GM19240 (cell line): ENCODE measurements around the gene DHRSX.
"Not testable (repeated sequence)": the region's sequence is repeated elsewhere in the genome, so short reads cannot be mapped to it uniquely, and the experiment has no call there.

Source experiments
- DNase-seq: peaks from one replicate; pipeline ENCODE4 v3.0.0; 2011; ENCODE audit warnings: low spot score; ENCODE audit not compliant: insufficient read length

The DHRSX gene

DNA sequence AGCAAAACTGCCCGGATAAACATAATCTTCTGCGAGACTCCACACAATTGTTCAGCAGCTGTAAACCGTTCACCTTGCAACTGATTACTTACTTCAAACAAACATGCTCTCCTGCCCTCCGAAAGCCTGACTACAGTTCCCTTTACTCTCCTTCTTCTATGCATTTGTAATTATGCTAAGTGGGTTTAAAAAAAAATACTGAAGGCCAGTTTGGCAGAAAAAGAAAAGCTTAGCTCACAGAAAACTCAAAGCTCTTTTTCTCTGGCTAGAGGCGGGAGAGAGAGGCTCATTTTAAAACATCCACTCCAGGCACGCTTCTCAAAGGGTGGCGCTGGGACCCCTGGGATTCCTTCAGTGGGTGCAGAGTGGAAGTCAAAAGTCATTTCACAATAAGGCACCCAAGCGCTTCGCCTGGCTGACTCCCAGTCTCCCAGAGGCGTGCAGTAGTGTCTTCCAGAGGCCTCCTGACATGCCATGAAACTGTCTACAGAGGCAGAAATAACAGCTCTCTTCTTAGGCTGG, 1.9 kb downstream of the DHRSX start:
- DNase-seq, result no peak

DNA sequence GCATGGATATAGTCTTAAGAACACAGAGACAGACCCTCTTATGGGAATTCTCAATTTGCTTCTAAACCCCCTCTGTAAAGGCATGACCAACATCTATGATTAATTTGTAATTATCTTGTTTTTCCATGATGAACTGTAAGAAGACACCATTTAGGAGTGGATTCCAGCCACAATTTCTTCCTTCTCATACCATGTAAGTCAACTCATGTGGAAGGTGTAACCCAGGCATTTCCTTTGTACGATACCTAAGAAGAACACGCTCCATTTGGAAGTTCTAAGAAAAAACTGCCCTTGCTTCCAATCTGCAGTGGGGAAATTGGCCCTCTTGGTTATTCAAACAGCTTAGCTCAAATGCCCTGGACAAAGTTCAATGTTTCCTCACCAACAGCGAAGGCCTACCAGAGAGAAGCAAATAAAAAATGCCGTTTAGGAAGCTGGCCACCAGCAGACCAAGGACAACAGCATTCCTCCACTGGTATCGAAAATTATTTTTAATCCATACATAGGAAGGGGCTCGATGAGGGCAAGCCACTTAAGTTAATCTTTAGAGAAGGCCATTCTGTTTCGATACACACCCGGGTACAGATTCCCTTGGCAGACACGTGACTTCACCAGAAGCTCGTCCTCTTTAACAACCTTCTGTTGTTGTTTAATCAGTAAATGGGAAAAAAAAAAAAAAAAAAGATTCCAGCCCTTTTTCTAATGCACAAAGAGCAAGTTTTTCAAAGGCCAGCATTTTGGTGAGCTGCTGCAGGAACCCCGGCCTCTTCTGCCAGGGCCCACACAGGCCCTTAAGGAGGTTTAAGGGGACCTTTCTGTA, 2.6 kb downstream of the DHRSX start:
- no peak for DNase-seq

DNA sequence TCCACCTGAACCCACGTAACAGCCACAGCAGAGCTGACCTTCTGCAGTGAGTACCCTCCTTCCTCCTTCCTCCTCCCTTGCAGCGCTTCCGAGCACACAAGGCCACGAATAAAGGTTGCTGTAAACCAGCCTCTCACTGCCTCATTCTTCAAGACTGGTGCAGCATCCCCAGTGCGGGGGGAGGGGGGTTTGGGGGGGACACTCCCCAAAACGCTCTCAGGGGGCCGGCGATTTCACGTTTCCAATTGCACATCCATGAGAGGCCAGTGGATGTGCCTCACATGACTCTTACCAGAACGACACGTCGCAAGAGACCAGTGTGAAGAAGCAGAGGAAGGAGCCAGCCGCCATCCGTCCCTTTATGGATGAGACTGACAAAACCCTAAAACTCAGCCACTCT, 5.2 kb downstream of the DHRSX start:
- DNase-seq, result no peak

DNA sequence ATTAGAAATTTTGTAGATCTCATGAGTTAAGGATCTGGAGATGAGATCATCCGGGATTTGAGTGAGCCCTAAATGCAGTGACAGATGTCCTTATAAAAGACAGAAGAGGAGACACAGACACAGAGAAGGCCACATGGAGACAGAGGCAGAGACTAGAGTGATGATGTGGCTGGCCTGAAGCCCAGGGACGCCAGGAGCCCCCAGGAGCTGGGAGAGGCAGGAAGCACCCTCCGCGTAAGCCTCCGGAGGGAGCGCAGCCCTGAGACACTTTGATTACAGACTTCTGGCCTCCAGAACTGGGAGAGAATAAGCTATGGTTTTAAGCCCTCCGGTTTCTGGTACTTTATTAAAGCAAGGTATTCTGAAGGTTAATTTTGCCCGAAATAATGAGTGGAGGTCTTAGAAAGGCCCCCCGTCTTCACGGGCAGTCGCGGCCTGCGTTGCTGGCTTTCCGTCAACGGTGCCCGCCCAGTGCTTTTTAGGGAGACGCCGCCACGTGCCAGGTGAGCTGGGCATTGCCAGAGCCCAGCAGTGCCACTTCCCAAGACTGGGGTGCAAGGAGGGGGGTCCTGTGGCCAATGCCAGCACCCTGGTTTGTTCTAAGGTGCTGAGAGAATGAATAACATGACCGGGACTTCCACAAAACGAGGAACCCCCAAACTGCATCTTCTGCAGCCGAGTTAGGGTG, 8.1 kb downstream of the DHRSX start:
- no peak for DNase-seq

DNA sequence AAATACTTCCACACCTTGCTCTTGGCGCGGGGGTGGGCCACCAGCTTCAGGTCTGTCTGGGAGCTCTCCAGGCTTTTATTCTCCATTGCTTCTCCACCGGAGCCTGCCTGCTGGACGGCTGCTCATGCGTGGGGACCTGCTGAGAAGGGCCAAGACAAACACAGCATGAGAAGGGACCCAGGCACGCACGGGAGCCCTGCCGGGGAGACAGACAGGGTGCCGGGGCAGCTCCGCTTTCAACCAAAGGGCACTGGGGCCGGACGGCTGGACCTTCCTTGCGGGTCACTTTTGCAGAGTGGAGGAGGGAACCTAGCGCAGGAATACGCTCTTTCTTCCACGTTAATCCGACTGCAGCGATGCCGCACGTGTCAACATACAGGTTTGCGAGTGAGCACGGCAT, 10.1 kb downstream of the DHRSX start:
- no peak for DNase-seq

DNA sequence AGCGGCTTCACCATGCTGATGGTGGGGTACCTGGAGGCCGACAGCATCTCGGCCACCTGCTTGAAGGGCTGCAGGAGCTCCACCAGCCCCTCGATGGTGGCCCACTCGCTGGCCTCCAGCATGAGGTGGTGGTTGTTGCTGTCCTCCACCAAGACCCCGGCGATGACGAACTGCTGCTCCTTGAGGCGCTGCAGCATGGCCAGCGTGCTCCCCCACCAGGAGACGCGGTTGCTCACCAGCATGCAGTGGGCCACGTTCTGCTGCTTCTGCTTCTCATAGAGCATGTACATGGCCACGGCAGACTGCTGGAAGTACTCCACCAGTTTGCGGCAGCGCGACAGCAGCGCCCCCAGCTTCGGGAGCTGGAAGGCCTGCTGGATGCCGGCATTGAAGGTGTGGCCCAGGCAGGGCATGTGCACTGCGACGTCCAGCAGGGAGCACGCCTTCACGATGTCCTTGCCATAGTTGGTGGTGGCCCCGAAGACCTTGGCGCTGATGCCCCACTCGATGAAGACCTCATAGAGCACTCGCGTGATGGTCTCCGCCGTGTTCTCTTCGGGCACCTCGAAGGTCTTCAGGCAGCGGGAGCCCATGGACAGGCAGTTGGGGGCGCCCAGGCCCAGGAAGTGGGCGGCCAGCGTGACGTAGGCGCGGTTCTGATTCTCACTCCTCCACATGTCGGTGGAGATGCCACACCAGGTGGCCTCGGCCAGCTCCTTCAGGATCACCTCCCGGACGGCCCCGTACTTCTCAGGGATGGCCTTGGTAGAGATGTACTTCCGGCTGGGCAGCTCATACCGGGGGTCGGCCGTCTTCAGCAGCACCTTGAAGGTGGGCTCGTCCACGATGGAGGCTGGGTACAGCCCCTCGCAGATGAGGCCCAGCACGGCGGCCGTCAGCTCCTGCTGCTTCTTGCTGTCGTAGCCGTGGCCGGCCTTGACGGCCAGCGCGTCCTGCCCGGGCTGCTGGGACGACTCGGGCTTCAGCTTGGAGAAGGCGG, 11.0 kb downstream of the DHRSX start:
- DNase-seq, result no peak

DNA sequence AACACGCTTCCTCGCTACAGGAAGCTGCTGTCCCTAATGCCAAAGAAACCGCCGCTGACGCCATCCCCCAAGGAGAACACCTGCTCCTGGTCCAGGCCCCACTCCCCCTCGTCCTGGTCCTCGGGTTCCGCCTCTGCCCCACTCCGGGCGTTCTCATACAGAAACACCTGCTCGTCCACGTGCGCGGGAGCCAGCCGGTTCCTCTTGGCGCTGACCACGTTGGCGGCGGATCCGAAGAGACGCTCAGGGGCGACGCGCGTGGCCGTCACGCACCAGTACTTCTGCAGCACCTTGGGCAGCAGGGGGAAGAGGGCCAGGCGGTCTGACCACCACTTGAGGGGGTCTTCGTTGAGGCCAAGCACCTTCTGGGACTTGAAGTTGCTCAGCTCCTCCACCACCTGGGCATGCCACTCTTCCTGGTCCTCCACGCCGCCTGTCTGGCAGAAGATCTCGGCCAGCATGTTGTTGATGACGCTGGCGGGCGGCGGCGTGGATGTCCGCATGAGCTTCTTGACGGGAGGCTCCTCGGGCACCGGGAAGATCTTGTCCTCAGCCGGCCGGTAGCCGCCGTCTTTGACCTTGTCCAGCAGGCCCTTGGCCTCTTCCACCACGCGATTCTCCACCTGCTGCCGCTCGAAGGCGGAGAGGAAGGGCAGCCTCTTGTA, 12.0 kb downstream of the DHRSX start:
- no peak for DNase-seq

DNA sequence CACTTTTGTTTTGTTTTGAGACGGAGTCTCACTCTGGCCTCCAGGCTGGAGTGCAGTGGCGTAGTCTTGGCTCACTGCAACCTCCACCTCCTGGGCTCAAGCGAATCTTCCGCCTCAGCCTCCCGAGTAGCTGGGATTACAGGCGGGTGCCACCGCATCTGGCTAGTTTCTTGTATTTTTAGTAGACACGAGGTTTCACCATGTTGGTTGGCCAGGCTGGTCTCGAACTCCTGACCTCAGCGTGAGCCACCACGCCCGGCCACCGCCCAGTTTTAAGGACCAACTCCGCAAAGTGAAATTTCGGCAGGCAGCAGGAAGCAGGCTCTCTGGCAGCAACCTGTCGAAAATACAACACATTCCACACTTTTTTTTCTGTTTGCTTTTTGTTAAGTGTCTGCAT, 13.4 kb downstream of the DHRSX start:
- no peak for DNase-seq

DNA sequence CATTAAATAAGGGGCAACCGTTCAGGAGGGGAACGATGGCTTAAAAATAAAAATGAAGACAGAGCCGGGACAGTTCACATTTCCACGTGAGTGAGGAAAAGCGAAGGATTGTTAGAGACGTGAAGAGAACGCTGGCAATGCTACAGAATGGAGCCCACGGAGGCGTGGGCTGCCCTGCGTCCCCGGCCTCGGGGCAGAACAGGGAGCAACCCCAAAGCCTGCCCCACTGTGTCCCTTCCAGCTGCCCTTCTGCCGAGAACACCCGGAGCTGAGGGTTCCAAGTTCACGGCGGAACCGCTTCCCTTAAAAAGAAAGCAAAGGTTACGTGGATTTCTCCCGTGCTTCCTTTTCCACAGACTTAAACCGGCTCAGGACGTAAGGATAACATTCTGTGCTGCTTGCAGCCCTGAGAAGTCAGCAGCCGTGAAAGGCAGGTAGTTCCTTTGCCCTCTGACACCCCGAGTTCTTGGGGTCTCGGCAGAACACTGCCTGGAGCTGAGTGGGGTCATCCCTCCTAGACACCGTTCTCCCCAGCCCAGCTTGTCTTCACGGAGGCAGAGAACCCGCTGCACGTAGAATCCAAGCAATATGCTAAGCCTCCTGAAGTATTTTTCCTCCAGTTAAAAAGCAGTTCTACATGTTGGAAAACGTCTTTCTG, 14.2 kb downstream of the DHRSX start:
- DNase-seq, result no peak

DNA sequence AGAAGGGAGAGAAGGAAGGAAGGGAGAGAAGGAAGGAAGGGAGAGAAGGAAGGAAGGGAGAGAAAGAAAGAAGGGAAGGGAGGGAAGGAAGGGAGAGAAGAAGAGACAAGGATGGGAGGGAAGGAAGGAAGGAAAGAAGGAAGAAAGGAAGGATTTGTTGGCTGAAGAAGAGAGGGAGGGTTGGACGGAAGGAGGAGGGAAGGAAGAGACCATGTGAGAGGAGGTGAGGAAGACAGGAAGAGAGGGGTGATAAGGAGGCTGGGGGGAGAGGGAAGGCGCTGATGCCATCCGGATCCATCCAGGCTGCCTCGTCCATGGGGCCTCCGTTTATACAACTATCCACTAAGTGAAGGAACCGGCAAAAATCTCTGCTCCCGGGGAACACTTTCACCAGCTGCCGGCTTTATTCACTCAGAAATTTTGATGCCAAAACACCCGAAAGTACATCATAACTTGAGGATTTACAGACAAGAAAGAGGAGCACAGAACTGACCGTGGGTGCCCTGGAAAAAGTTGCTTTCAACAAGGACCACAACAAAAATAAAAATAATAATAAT, 14.9 kb downstream of the DHRSX start:
- no peak for DNase-seq

DNA sequence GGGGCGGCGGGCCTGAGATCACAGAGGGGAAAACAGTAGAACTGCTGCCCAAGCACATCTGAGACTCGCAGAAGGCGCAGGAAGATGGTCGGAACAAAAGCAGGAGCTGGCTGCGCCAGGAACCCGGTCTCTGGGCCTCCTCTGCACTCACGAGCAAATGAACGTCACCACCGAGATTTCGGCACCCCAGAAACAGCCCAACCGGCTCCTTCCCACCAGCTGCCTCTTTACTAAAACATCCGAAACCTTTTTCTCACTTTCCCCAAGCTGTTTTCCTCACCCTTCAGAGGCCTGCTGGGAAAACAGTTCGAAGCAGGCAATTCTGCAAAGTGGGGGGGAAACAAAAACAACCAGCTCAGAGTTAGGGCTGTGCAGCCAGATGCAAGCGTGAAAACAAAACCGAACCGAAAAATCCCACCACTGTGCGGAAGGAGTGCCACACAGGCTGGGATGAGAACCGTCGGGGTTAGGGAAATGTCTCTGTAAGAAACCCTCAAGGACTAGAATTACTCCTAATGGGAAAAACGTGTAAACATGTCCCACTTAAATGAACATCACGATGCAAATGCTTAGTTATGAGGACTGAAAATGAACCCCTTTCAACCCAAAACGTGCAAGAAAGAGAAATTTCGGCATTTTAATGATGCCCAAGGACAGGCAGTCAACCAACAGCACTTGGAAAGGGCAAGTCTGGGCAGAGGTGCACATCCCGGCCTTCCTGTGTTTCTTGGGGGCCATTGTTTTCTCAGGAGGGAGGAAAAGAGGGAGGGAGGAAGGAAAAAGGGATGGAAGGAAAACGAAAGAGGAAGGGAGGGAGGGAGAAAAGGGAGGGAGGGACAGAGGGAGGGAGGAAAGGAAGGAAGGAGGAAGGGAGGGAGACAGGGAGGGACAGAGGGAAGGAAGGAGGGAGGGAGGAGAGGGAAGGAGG, 15.8 kb downstream of the DHRSX start:
- DNase-seq, result no peak

DNA sequence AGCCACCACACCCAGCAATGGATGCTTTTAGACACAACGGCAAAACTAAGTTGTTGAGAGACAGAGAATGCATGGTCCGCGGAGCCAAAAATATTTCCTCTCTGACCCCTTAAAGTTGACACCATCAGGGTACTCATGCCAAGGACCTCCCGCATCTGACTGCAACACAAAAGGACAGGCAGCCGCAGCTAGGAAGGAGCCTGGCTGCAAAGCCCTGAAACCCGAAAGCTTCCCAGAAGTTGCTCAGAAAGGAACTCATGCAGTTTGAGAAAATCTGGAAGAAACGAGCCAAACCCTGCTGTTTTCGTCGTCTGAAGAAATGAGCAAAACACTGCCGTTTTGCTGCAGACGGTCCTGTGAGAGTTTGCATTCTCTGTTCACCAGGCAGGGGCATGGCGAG, 16.5 kb downstream of the DHRSX start:
- DNase-seq, result no peak

DNA sequence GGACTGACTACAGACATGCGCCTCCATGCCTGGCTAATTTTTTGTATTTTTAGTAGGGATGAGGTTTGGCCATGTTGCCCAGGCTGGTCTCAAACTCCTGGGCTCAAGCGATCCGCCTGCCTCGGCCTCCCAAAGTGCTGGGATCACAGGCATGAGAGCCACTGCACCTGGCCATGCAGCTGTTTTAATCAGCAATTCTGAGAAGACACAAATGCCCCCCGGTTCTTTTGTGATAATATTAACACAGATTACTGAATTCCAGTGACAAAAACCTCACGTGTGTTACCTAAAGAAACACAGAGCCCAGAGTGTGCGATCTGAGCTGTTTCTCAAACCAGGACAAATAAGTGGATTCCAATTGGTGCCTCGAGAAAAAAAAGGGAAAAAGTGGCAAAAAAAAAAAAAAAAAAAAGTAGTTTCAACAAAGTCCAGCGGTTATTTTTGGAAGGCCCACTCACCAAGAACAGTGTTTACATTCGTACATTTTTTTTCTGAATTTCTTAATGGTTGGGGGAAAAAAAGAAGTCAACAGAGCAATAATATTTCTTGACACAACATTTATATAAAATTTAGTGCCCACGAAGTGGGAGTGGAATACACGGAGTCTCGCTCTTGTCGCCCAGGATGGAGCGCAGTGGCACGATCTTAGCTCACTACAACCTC, 17.2 kb downstream of the DHRSX start:
- no peak for DNase-seq

DNA sequence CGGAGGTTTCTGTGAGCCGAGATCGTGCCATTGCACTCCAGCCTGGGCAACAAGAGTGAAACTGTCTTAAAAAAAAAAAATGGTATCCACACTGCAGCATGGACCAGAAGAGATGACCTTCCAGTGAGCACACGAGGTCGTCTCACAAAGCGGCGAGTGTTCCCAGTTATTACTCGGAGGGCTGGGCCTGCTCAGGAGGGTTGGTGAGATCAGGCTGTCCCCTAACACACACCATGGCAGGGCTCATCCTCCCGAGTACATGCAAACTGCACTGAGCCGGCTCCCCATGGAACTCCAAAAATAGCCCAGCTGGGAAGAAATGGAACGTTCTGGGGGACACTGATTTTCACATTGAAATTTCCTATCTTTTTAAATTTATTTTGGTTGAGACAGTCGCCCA, 19.2 kb downstream of the DHRSX start:
- not testable (repeated sequence) for DNase-seq

DNA sequence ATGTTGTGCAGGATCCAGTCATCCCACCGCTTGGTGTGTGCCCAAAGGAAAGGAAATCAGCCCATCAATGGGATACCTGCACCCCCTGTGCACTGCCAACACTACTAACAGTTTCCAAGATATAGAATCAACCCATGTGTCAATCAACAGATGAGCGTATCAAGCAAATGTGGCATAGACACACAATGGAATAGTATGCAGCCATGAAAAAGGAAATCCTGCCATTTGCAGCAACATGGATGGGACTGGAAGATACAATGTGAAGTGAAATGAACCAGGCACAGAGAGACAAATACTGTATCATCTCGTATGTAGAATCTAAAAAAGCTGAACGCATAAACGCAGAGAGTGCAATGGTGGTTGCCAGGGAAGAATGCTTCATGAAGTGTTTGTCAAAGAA, 20.8 kb downstream of the DHRSX start:
- not testable (repeated sequence) for DNase-seq

DNA sequence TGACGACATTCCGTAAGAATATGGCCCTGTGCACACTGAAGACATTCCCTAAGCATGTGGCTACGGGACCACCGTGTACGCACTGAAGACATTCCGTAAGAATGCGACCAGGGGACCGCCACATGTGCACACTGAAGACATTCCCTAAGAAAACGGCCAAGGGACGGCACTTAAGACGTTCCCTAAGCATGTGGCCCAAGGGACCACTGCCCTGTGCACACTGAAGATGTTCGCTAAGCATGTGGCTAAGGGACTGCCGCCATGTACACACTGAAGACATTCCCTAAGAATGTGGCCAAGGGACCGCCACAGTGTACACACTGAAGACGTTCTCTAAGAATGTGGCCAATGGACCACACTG, 21.4 kb downstream of the DHRSX start:
- DNase-seq, result no peak

DNA sequence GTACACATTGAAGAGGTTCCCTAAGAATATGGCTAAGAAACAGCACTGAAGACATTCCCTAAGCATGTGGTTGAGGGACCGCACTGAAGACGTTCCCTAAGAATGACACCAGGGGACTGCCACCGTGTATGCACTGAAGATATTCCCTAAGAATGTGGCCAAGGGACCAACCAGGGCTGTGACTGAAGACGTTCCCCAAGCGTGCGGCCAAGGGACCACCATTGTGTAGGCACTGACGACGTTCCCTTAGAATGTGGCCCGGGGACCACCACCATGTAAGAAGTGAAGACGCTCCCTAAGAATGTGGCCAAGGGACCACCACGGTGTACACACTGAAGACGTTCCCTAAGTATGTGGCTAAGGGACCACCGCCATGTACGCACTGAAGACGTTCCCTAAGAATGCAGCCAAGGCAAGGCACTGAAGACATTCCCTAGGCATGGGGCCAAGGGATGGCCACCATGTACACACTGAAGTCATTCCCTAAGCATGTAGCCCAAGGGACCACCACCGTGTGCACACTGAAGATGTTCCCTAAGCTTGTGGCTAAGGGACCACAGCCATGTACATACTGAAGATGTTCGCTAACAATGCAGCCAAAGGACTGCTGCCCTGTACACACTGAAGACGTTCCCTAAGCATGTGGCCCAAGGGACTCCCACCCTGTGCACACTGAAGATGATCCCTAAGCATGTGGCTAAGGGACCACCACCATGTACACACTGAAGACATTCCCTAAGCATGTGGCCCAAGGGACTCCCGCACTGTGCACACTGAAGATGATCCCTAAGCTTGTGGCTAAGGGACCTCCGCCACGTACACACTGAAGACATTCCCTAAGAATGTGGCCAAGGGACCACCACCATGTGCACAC, 22.0 kb downstream of the DHRSX start:
- DNase-seq, result no peak

DNA sequence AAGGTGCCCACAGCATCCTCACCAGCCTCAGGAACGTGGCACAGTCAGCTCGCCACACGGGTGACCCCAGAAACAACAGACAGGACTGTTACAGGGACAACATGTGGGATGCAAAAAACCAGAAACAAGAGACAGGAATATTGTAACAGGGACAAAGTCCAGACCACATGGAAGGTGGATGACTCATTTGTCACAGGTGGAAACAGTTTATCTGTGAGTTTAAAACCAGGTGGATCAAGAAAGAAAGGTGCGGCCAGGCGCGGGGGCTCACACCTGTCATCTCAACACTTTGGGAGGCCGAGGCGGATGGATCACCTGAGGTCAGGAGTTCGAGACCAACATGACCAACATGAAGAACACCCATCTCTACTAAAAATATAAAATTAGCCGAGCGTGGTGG, 23.5 kb downstream of the DHRSX start:
- DNase-seq, result not testable (repeated sequence)
